Measurements from ENCODE around the gene TEX264. TPM values are rescaled to one million over a fixed set of nuclear protein-coding genes. Genes with fewer than 3 reads are reported as not detected.

TEX264 gene
- total RNA-seq, 1 experiment from 2014 or later = 11.8 TPM

DNA sequence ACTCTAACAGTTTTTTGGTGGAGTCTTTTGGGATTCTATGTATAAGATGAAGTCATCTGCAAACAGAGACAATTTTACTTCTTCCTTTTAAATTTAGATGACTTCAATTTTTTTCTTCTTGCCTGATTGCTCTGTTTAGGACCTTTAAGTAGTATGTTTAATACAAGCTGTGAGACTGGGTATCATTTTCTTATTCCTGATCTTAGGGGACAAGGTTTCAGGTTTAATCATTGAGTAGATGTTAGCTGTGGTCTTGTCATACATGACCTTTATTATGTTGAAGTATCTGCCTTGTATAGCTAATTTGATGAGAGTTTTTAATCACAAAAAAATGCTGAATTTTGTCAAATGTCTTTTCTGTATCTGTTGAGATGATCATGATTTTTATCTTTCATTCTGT is 56.4 kb downstream of the TEX264 start:
- no peak for DNase-seq (ENCODE audit: low spot score)
- Mint-ChIP-seq H3K27me3 (ENCODE audit: low read depth) (no peaks in the 10 kb centered on the region; the same call in 1 of the 2 replicates), H3K4me3 (no peak overlapping the region), H3K36me3 (no peaks in the 10 kb centered on the region), H3K9me3 (peaks cover 6% of the 10 kb centered on the region; the same call in 1 of the 2 replicates), H3K27ac (no peak overlapping the region), H3K4me1 (no peaks in the 10 kb centered on the region)
- POLR2A ChIA-PET = no interaction called here
- no peak for ATAC-seq
- TF ChIP-seq GABPB1 (CRISPR knock-in tag; IDR thresholded peaks at IDR 0.05) (no peak), ZNF263 (CRISPR knock-in tag; IDR thresholded peaks at IDR 0.05; ENCODE audit: low read depth) (no peak), GTF2I (CRISPR knock-in tag; conservative IDR thresholded peaks at IDR 0.05) (no peak), IRF2 (CRISPR knock-in tag; IDR thresholded peaks at IDR 0.05; ENCODE audit: borderline replicate concordance, low read depth) (no peak), MYBL2 (CRISPR knock-in tag; IDR thresholded peaks at IDR 0.05) (no peak), ATF1 (CRISPR knock-in tag; IDR thresholded peaks at IDR 0.05) (no peak), ETV6 (CRISPR knock-in tag; IDR thresholded peaks at IDR 0.05) (no peak)
- TF ChIP-seq, protein P1, sequence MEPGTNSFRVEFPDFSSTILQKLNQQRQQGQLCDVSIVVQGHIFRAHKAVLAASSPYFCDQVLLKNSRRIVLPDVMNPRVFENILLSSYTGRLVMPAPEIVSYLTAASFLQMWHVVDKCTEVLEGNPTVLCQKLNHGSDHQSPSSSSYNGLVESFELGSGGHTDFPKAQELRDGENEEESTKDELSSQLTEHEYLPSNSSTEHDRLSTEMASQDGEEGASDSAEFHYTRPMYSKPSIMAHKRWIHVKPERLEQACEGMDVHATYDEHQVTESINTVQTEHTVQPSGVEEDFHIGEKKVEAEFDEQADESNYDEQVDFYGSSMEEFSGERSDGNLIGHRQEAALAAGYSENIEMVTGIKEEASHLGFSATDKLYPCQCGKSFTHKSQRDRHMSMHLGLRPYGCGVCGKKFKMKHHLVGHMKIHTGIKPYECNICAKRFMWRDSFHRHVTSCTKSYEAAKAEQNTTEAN (CRISPR knock-in tag; IDR thresholded peaks at IDR 0.05) = no peak
- TF ChIP-seq, protein P2, sequence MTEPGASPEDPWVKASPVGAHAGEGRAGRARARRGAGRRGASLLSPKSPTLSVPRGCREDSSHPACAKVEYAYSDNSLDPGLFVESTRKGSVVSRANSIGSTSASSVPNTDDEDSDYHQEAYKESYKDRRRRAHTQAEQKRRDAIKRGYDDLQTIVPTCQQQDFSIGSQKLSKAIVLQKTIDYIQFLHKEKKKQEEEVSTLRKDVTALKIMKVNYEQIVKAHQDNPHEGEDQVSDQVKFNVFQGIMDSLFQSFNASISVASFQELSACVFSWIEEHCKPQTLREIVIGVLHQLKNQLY (CRISPR knock-in tag; IDR thresholded peaks at IDR 0.05) = no peak
- TF ChIP-seq, protein P3, sequence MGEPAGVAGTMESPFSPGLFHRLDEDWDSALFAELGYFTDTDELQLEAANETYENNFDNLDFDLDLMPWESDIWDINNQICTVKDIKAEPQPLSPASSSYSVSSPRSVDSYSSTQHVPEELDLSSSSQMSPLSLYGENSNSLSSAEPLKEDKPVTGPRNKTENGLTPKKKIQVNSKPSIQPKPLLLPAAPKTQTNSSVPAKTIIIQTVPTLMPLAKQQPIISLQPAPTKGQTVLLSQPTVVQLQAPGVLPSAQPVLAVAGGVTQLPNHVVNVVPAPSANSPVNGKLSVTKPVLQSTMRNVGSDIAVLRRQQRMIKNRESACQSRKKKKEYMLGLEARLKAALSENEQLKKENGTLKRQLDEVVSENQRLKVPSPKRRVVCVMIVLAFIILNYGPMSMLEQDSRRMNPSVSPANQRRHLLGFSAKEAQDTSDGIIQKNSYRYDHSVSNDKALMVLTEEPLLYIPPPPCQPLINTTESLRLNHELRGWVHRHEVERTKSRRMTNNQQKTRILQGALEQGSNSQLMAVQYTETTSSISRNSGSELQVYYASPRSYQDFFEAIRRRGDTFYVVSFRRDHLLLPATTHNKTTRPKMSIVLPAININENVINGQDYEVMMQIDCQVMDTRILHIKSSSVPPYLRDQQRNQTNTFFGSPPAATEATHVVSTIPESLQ (CRISPR knock-in tag; IDR thresholded peaks at IDR 0.05) = no peak
- TF ChIP-seq, protein P4, sequence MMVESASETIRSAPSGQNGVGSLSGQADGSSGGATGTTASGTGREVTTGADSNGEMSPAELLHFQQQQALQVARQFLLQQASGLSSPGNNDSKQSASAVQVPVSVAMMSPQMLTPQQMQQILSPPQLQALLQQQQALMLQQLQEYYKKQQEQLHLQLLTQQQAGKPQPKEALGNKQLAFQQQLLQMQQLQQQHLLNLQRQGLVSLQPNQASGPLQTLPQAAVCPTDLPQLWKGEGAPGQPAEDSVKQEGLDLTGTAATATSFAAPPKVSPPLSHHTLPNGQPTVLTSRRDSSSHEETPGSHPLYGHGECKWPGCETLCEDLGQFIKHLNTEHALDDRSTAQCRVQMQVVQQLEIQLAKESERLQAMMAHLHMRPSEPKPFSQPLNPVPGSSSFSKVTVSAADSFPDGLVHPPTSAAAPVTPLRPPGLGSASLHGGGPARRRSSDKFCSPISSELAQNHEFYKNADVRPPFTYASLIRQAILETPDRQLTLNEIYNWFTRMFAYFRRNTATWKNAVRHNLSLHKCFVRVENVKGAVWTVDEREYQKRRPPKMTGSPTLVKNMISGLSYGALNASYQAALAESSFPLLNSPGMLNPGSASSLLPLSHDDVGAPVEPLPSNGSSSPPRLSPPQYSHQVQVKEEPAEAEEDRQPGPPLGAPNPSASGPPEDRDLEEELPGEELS (CRISPR knock-in tag; IDR thresholded peaks at IDR 0.05) = no peak
- TF ChIP-seq, protein P5, sequence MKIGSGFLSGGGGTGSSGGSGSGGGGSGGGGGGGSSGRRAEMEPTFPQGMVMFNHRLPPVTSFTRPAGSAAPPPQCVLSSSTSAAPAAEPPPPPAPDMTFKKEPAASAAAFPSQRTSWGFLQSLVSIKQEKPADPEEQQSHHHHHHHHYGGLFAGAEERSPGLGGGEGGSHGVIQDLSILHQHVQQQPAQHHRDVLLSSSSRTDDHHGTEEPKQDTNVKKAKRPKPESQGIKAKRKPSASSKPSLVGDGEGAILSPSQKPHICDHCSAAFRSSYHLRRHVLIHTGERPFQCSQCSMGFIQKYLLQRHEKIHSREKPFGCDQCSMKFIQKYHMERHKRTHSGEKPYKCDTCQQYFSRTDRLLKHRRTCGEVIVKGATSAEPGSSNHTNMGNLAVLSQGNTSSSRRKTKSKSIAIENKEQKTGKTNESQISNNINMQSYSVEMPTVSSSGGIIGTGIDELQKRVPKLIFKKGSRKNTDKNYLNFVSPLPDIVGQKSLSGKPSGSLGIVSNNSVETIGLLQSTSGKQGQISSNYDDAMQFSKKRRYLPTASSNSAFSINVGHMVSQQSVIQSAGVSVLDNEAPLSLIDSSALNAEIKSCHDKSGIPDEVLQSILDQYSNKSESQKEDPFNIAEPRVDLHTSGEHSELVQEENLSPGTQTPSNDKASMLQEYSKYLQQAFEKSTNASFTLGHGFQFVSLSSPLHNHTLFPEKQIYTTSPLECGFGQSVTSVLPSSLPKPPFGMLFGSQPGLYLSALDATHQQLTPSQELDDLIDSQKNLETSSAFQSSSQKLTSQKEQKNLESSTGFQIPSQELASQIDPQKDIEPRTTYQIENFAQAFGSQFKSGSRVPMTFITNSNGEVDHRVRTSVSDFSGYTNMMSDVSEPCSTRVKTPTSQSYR (CRISPR knock-in tag; IDR thresholded peaks at IDR 0.05) = no peak
- CTCF ChIA-PET = no interaction called here

DNA sequence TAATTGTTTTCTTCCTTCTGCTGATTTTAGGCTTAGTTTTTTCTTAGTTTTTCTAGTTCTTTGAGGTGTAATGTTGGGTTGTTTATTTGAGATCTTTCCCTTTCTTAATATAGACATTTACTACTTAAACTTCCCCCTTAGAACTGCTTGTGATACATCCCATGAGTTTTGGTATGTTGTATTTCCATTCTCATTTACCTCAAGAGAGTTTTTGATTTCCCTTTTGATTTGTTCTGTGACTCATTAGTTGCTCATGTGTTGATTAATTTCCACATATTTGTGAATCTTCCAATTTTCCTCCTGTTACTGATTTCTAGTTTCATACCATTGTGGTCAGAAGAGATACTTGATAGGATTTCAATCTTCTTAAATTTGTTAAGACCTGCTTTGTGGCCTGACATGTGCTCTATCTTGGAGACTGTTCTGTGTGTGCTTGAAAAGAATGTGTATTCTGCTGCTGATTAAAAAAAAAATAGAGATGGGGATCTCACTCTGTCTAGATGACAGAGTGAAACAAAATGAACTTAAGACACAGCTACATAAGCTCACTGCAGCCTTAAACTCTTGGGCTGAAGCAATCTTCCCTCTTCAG is 58.1 kb downstream of the TEX264 start:
- CTCF ChIA-PET = interaction anchor here (1.6 to 3.6 kb wide), 2 partner anchors 10 to 71 kb away, joined by 3 to 19 read pairs; no protein-coding TSS in a partner anchor
- Mint-ChIP-seq H3K27me3 (ENCODE audit: low read depth) (no peaks in the 10 kb centered on the region; the same call in none of the 2 replicates), H3K36me3 (no peaks in the 10 kb centered on the region), H3K4me3 (no peak overlapping the region), H3K27ac (no peak overlapping the region), H3K4me1 (peaks cover 2% of the 10 kb centered on the region), H3K9me3 (peaks cover 9% of the 10 kb centered on the region)
- no peak for DNase-seq (ENCODE audit: low spot score)
- POLR2A ChIA-PET = no interaction called here
- ATAC-seq = no peak
- TF ChIP-seq, protein P6, sequence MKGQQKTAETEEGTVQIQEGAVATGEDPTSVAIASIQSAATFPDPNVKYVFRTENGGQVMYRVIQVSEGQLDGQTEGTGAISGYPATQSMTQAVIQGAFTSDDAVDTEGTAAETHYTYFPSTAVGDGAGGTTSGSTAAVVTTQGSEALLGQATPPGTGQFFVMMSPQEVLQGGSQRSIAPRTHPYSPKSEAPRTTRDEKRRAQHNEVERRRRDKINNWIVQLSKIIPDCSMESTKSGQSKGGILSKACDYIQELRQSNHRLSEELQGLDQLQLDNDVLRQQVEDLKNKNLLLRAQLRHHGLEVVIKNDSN (CRISPR knock-in tag; IDR thresholded peaks at IDR 0.05) = no peak
- TF ChIP-seq FOXK1 (CRISPR knock-in tag; IDR thresholded peaks at IDR 0.05) = no peak
- TF ChIP-seq, protein P7, sequence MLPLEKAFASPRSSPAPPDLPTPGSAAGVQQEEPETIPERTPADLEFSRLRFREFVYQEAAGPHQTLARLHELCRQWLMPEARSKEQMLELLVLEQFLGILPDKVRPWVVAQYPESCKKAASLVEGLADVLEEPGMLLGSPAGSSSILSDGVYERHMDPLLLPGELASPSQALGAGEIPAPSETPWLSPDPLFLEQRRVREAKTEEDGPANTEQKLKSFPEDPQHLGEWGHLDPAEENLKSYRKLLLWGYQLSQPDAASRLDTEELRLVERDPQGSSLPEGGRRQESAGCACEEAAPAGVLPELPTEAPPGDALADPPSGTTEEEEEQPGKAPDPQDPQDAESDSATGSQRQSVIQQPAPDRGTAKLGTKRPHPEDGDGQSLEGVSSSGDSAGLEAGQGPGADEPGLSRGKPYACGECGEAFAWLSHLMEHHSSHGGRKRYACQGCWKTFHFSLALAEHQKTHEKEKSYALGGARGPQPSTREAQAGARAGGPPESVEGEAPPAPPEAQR (CRISPR knock-in tag; IDR thresholded peaks at IDR 0.05) = no peak
- no peak for TF ChIP-seq ZNF317 (CRISPR knock-in tag; IDR thresholded peaks at IDR 0.05; ENCODE audit: borderline replicate concordance, low read depth)
- TF ChIP-seq, protein P8, sequence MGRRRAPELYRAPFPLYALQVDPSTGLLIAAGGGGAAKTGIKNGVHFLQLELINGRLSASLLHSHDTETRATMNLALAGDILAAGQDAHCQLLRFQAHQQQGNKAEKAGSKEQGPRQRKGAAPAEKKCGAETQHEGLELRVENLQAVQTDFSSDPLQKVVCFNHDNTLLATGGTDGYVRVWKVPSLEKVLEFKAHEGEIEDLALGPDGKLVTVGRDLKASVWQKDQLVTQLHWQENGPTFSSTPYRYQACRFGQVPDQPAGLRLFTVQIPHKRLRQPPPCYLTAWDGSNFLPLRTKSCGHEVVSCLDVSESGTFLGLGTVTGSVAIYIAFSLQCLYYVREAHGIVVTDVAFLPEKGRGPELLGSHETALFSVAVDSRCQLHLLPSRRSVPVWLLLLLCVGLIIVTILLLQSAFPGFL (CRISPR knock-in tag; IDR thresholded peaks at IDR 0.05; ENCODE audit: borderline replicate concordance) = no peak
- no peak for TF ChIP-seq CREM (CRISPR knock-in tag; IDR thresholded peaks at IDR 0.05)
- TF ChIP-seq, protein P4 (CRISPR knock-in tag; IDR thresholded peaks at IDR 0.05) = no peak
- TF ChIP-seq CREB1 (CRISPR knock-in tag; IDR thresholded peaks at IDR 0.05) = no peak
- no peak for TF ChIP-seq FOXP1 (CRISPR knock-in tag; IDR thresholded peaks at IDR 0.05; ENCODE audit: borderline replicate concordance)

Measured in WTC11 (cell line).